GM23338 (cell line): Measurements from ENCODE around the gene MRPL22. TPM values are rescaled to one million over a fixed set of nuclear protein-coding genes. Genes with fewer than 3 reads are reported as not detected.
"Not testable (repeated sequence)": the region's sequence is repeated elsewhere in the genome, so short reads cannot be mapped to it uniquely, and the experiment has no call there.

Experiments
- ATAC-seq: fragments of 200-7000 bp; cut with Tn5 transposase; 3 replicates; pipeline ENCODE4 v1.9.1; 2020
- DNase-seq: peaks from one replicate; pipeline ENCODE4 v3.0.0-alpha.2; 2015; ENCODE audit warnings: low spot score
- H2AFZ ChIP-seq: fragments of 200-600 bp; sonication (generic); 2 replicates; pipeline ENCODE4 v1.8.0; 2016; ENCODE audit warnings: antibody characterized with exemption, mild to moderate bottlenecking, moderate library complexity
- H3F3A ChIP-seq: fragments of 200-600 bp; sonication (generic); replicated peaks from 2 replicates; pipeline ENCODE4 v1.8.0; 2017; ENCODE audit warnings: antibody characterized with exemption, mixed run types, low read depth
- H3K27ac ChIP-seq: fragments of 200-600 bp; sonication (generic); 2 replicates; pipeline ENCODE4 v1.6.1; 2016; ENCODE audit warnings: low read depth
- H3K27me3 ChIP-seq: fragments of 200-600 bp; sonication (generic); 2 replicates; pipeline ENCODE4 v1.8.0; 2016; ENCODE audit warnings: mild to moderate bottlenecking, mixed run types, moderate library complexity; ENCODE audit not compliant: insufficient read depth
- H3K36me3 ChIP-seq: fragments of 200-600 bp; sonication (generic); 2 replicates; pipeline ENCODE4 v1.8.0; 2016; ENCODE audit warnings: mild to moderate bottlenecking; ENCODE audit not compliant: insufficient read depth
- H3K4me1 ChIP-seq: fragments of 200-600 bp; sonication (generic); 2 replicates; pipeline ENCODE4 v1.8.0; 2016; ENCODE audit warnings: mild to moderate bottlenecking, moderate library complexity; ENCODE audit not compliant: insufficient read depth
- H3K4me2 ChIP-seq: fragments of 200-600 bp; sonication (generic); 2 replicates; pipeline ENCODE4 v1.7.1; 2017; ENCODE audit warnings: mixed run types
- H3K4me3 ChIP-seq: fragments of 200-600 bp; sonication (generic); 2 replicates; pipeline ENCODE4 v1.6.1; 2016; ENCODE audit warnings: mixed run types
- H3K79me2 ChIP-seq: fragments of 200-600 bp; sonication (generic); replicated peaks from 2 replicates; pipeline ENCODE4 v1.8.0; 2017; ENCODE audit warnings: mild to moderate bottlenecking; ENCODE audit not compliant: insufficient read depth
- H3K9me2 ChIP-seq: fragments of 200-600 bp; sonication (generic); 2 replicates; pipeline ENCODE4 v1.8.0; 2017; ENCODE audit not compliant: insufficient read depth
- H4K20me1 ChIP-seq: fragments of 200-600 bp; sonication (generic); replicated peaks from 2 replicates; pipeline ENCODE4 v1.8.0; 2017; ENCODE audit warnings: mild to moderate bottlenecking; ENCODE audit not compliant: insufficient read depth
- H3K27ac Mint-ChIP-seq: 2 replicates; pipeline ENCODE4 v1.8.0; 2020; ENCODE audit warnings: inconsistent platforms, mild to moderate bottlenecking, moderate library complexity, mixed read lengths
- H3K27me3 Mint-ChIP-seq: 3 replicates; pipeline ENCODE4 v1.8.0; 2022; ENCODE audit warnings: low read depth, mild to moderate bottlenecking, moderate library complexity, mixed read lengths, inconsistent platforms; ENCODE audit not compliant: insufficient read depth, poor library complexity
- H3K36me3 Mint-ChIP-seq: 3 replicates; pipeline ENCODE4 v1.8.0; 2021; ENCODE audit warnings: low read depth, mild to moderate bottlenecking, inconsistent platforms, moderate library complexity, mixed read lengths
- H3K4me1 Mint-ChIP-seq: 3 replicates; pipeline ENCODE4 v1.8.0; 2020; ENCODE audit warnings: mild to moderate bottlenecking, inconsistent platforms, mixed read lengths
- H3K4me3 Mint-ChIP-seq: 3 replicates; pipeline ENCODE4 v1.8.0; 2021; ENCODE audit warnings: moderate library complexity, mild to moderate bottlenecking, inconsistent platforms, mixed read lengths
- H3K9me3 Mint-ChIP-seq: 3 replicates; pipeline ENCODE4 v1.8.0; 2020; ENCODE audit warnings: moderate library complexity, mild to moderate bottlenecking, inconsistent platforms, mixed read lengths
- CREB1 ChIP-seq: fragments of 250-450 bp; sonication (Bioruptor Pico); IDR thresholded peaks from 2 replicates; pipeline ENCODE4 v1.5.0; 2020; ENCODE audit warnings: low read depth, mild to moderate bottlenecking, moderate library complexity
- EZH2 ChIP-seq: fragments of 200-600 bp; sonication (generic); IDR thresholded peaks from one replicate; pipeline ENCODE4 v1.8.0; 2017; ENCODE audit warnings: antibody characterized with exemption, mild to moderate bottlenecking, low read depth; ENCODE audit not compliant: unreplicated experiment
- EZH2phosphoT487 ChIP-seq: fragments of 200-600 bp; sonication (generic); IDR thresholded peaks from one replicate; pipeline ENCODE4 v1.8.1; 2018; ENCODE audit warnings: antibody characterized with exemption; ENCODE audit not compliant: unreplicated experiment
- JUNB ChIP-seq: IDR thresholded peaks from one replicate; pipeline ENCODE4 v1.6.1; 2016; ENCODE audit warnings: antibody characterized with exemption; ENCODE audit not compliant: unreplicated experiment
- NANOG ChIP-seq: IDR thresholded peaks from 2 replicates; pipeline ENCODE4 v1.6.1; 2016; ENCODE audit warnings: antibody characterized with exemption, borderline replicate concordance
- POLR2AphosphoS5 ChIP-seq: IDR thresholded peaks from 2 replicates; pipeline ENCODE4 v1.6.1; 2016; ENCODE audit warnings: antibody characterized with exemption, low read depth
- STAT1 ChIP-seq: IDR thresholded peaks from one replicate; pipeline ENCODE4 v1.6.1; 2016; ENCODE audit warnings: antibody characterized with exemption; ENCODE audit not compliant: unreplicated experiment
- polyA plus RNA-seq: library from polyadenylated mRNA; unstranded; fragments of >200 nt; fragmentation: Nextera tagmentation; extraction: Ambion mirVana; gene quantifications from 2 replicates; pipeline ENCODE4 v1.2.1, GENCODE V29; 2016
- total RNA-seq: library from RNA; depleted of rRNA; stranded (reverse); fragments of >200 nt; shearing (Covaris generic); gene quantifications from 2 replicates; pipeline ENCODE4 v1.2.3, GENCODE V29; 2014
- TF ChIP-seq, protein P1 (sequence below): fragments of 250-450 bp; sonication (Bioruptor Pico); IDR thresholded peaks from 2 replicates; pipeline ENCODE4 v1.5.0; 2020; ENCODE audit warnings: mild to moderate bottlenecking, moderate library complexity
- TF ChIP-seq, protein P2 (sequence below): IDR thresholded peaks from 2 replicates; pipeline ENCODE4 v1.6.1; 2016; ENCODE audit warnings: antibody characterized with exemption
- TF ChIP-seq, protein P3 (sequence below): IDR thresholded peaks from one replicate; pipeline ENCODE4 v1.6.1; 2018; ENCODE audit warnings: antibody characterized with exemption; ENCODE audit not compliant: unreplicated experiment

Gene MRPL22
- total and polyA plus RNA-seq, 2 experiments from 2014 or later = 32.1 to 256 TPM

GRCh38 chr5:154978294-154978693, 37.4 kb downstream of the MRPL22 start:
- H3K9me3 Mint-ChIP-seq, ATAC-seq, H3K9me2 ChIP-seq, DNase-seq, H3K79me2 ChIP-seq, H3K36me3 ChIP-seq, H3K27ac ChIP-seq, H3K4me2 ChIP-seq, H3F3A ChIP-seq, H3K4me3 ChIP-seq, H3K27me3 Mint-ChIP-seq, H3K27ac Mint-ChIP-seq, H2AFZ ChIP-seq, H3K27me3 ChIP-seq, H3K4me1 Mint-ChIP-seq, H3K4me1 ChIP-seq, H3K4me3 Mint-ChIP-seq, H4K20me1 ChIP-seq: not testable (repeated sequence)
- peaks cover 25% of the 10 kb centered on the region for H3K36me3 Mint-ChIP-seq

GRCh38 chr5:154984946-154985516, 44.2 kb downstream of the MRPL22 start:
- DNase-seq (no peak), ATAC-seq (no peak)
- peaks cover 8% of the 10 kb centered on the region; the same call in 1 of the 3 replicates for H3K4me1 Mint-ChIP-seq
- H3K27me3 Mint-ChIP-seq = peaks cover 7% of the 10 kb centered on the region
- H3K36me3 Mint-ChIP-seq = peaks cover 6% of the 10 kb centered on the region
- H3K4me2 ChIP-seq = no peak overlapping the region
- no peaks in the 10 kb centered on the region for H3K79me2 ChIP-seq
- no peak overlapping the region for H3K27ac ChIP-seq
- no peak overlapping the region for H2AFZ ChIP-seq
- H3K9me2 ChIP-seq = 0 out of 2 replicates have a peak, but pooled peaks cover 4% of the 10 kb centered on the region
- H3K4me3 Mint-ChIP-seq = no peak overlapping the region
- TF ChIP-seq NANOG (no peak), CREB1 (CRISPR knock-in tag) (no peak), POLR2AphosphoS5 (no peak), STAT1 (no peak), JUNB (no peak), EZH2 (no peak), EZH2phosphoT487 (no peak)
- TF ChIP-seq, protein P1, sequence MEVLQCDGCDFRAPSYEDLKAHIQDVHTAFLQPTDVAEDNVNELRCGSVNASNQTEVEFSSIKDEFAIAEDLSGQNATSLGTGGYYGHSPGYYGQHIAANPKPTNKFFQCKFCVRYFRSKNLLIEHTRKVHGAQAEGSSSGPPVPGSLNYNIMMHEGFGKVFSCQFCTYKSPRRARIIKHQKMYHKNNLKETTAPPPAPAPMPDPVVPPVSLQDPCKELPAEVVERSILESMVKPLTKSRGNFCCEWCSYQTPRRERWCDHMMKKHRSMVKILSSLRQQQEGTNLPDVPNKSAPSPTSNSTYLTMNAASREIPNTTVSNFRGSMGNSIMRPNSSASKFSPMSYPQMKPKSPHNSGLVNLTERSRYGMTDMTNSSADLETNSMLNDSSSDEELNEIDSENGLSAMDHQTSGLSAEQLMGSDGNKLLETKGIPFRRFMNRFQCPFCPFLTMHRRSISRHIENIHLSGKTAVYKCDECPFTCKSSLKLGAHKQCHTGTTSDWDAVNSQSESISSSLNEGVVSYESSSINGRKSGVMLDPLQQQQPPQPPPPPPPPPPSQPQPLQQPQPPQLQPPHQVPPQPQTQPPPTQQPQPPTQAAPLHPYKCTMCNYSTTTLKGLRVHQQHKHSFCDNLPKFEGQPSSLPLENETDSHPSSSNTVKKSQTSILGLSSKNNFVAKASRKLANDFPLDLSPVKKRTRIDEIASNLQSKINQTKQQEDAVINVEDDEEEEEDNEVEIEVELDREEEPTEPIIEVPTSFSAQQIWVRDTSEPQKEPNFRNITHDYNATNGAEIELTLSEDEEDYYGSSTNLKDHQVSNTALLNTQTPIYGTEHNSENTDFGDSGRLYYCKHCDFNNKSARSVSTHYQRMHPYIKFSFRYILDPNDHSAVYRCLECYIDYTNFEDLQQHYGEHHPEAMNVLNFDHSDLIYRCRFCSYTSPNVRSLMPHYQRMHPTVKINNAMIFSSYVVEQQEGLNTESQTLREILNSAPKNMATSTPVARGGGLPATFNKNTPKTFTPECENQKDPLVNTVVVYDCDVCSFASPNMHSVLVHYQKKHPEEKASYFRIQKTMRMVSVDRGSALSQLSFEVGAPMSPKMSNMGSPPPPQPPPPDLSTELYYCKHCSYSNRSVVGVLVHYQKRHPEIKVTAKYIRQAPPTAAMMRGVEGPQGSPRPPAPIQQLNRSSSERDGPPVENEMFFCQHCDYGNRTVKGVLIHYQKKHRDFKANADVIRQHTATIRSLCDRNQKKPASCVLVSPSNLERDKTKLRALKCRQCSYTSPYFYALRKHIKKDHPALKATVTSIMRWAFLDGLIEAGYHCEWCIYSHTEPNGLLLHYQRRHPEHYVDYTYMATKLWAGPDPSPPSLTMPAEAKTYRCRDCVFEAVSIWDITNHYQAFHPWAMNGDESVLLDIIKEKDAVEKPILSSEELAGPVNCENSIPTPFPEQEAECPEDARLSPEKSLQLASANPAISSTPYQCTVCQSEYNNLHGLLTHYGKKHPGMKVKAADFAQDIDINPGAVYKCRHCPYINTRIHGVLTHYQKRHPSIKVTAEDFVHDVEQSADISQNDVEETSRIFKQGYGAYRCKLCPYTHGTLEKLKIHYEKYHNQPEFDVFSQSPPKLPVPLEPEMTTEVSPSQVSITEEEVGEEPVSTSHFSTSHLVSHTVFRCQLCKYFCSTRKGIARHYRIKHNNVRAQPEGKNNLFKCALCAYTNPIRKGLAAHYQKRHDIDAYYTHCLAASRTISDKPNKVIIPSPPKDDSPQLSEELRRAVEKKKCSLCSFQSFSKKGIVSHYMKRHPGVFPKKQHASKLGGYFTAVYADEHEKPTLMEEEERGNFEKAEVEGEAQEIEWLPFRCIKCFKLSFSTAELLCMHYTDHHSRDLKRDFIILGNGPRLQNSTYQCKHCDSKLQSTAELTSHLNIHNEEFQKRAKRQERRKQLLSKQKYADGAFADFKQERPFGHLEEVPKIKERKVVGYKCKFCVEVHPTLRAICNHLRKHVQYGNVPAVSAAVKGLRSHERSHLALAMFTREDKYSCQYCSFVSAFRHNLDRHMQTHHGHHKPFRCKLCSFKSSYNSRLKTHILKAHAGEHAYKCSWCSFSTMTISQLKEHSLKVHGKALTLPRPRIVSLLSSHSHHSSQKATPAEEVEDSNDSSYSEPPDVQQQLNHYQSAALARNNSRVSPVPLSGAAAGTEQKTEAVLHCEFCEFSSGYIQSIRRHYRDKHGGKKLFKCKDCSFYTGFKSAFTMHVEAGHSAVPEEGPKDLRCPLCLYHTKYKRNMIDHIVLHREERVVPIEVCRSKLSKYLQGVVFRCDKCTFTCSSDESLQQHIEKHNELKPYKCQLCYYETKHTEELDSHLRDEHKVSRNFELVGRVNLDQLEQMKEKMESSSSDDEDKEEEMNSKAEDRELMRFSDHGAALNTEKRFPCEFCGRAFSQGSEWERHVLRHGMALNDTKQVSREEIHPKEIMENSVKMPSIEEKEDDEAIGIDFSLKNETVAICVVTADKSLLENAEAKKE = no peak
- TF ChIP-seq, protein P2, sequence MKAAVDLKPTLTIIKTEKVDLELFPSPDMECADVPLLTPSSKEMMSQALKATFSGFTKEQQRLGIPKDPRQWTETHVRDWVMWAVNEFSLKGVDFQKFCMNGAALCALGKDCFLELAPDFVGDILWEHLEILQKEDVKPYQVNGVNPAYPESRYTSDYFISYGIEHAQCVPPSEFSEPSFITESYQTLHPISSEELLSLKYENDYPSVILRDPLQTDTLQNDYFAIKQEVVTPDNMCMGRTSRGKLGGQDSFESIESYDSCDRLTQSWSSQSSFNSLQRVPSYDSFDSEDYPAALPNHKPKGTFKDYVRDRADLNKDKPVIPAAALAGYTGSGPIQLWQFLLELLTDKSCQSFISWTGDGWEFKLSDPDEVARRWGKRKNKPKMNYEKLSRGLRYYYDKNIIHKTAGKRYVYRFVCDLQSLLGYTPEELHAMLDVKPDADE = no peak
- TF ChIP-seq, protein P3, sequence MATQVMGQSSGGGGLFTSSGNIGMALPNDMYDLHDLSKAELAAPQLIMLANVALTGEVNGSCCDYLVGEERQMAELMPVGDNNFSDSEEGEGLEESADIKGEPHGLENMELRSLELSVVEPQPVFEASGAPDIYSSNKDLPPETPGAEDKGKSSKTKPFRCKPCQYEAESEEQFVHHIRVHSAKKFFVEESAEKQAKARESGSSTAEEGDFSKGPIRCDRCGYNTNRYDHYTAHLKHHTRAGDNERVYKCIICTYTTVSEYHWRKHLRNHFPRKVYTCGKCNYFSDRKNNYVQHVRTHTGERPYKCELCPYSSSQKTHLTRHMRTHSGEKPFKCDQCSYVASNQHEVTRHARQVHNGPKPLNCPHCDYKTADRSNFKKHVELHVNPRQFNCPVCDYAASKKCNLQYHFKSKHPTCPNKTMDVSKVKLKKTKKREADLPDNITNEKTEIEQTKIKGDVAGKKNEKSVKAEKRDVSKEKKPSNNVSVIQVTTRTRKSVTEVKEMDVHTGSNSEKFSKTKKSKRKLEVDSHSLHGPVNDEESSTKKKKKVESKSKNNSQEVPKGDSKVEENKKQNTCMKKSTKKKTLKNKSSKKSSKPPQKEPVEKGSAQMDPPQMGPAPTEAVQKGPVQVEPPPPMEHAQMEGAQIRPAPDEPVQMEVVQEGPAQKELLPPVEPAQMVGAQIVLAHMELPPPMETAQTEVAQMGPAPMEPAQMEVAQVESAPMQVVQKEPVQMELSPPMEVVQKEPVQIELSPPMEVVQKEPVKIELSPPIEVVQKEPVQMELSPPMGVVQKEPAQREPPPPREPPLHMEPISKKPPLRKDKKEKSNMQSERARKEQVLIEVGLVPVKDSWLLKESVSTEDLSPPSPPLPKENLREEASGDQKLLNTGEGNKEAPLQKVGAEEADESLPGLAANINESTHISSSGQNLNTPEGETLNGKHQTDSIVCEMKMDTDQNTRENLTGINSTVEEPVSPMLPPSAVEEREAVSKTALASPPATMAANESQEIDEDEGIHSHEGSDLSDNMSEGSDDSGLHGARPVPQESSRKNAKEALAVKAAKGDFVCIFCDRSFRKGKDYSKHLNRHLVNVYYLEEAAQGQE = no peak
- H3K9me3 Mint-ChIP-seq = no peaks in the 10 kb centered on the region; the same call in 2 of the 3 replicates
- no peak overlapping the region for H3K4me3 ChIP-seq
- H3F3A ChIP-seq = no peaks in the 10 kb centered on the region
- H3K4me1 ChIP-seq = no peaks in the 10 kb centered on the region
- no peaks in the 10 kb centered on the region for H3K36me3 ChIP-seq
- no peak overlapping the region for H3K27ac Mint-ChIP-seq
- H4K20me1 ChIP-seq = no peaks in the 10 kb centered on the region
- H3K27me3 ChIP-seq = no peaks in the 10 kb centered on the region
